A172 (cell line): ENCODE results near the gene SMIM12. TPM values are rescaled to one million over a fixed set of nuclear protein-coding genes. Genes with fewer than 3 reads are reported as not detected.

Experiments
- DNase-seq: peaks from one replicate; pipeline ENCODE4 v3.0.0-alpha.2; 2015; ENCODE audit warnings: low spot score
- total RNA-seq: library from RNA; depleted of rRNA; stranded (reverse); fragments of >200 nt; shearing (Covaris generic); gene quantifications from 2 replicates; pipeline ENCODE4 v1.2.3, GENCODE V29; 2014

Gene SMIM12
- total RNA-seq, 1 experiment from 2014 or later: 31.1 TPM

- no peak for DNase-seq
Measured at GRCh38 chr1:34874296-34874952, 14.9 kb upstream of the SMIM12 start.

DNA sequence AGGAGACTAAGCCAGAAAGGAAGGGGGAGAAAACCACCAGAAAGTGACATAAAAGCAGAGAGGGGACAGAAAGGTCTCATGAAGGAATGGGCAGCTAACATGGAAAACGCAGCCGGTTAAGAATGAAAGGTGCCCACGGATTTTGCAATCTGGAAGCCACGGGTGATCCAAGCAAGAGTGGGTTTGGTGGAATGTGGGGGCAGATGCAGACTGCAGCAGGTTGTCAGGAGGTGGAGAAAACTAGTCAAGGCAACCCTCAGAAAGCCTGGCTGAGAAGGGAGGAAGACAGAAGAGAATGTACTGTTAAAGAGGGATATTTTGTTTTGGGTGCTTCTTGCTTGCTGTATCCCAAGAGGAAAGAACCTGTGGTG lies 12.6 kb upstream of the SMIM12 start:
- no peak for DNase-seq

- no peak for DNase-seq
Measured at GRCh38 chr1:34871443-34872132, 12.0 kb upstream of the SMIM12 start.

GRCh38 chr1:34870395-34870794 lies 10.8 kb upstream of the SMIM12 start:
- DNase-seq: no peak

DNA sequence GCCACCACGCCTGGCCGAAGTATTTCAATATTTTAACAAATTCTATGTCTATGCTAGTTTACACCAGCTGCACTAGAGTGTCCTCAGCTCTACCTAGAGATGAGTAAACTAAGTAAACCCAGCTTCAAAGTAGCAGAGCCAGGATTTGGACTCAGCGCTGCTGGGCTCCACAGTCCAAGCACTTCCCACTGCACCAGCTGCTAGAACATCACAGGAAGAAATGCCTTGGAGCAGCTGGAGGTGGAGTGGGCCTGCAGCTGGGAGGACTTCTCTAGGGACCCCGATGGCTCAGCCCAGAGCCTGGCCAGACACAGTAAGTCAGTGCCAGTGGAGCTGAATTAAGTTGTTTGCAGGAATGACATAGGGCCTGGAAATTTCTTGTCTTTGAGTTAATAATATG lies 10.2 kb upstream of the SMIM12 start:
- no peak for DNase-seq

GRCh38 chr1:34868230-34869049 lies 8.9 kb upstream of the SMIM12 start:
- DNase-seq: no peak

DNA sequence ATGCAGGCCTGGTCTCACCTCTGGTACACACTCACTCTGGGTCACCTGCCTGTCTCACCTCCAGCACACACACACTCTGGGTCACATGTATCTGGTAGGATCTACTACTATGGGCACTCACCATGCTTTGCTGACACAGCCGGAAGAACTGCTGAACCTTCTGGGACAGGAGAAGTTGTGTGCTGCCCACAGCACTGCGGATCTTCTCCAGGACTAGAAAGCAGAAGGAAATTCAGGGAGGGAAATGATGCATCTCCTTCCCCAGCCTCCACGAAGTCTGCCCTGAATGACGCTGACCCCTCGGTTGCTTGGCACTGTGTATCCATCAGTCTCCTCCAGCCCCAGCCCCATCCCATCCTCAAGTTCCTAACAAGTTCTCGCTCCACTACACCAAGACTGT lies 7.9 kb upstream of the SMIM12 start:
- no peak for DNase-seq

DNA sequence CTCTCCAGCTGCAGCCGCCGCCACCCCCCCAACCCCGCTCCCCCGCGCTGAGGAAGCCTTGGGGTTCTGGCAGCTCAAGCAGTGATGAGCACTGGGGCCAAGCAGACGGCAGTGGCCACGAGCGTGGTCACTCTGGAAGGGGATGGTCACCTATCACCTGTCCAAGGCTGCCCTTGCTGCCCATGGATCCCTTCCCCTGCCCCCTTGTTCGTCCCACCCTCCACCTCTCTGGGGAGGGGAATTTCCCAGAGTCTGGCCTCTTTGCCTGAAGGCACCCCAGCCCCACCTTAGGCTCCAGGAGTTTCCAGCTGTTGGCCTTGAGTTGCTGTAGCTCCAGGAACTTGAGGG lies 7.2 kb upstream of the SMIM12 start:
- DNase-seq: no peak

- peak; percentile 6 for DNase-seq
Measured at GRCh38 chr1:34865981-34866761, 6.6 kb upstream of the SMIM12 start.

DNA sequence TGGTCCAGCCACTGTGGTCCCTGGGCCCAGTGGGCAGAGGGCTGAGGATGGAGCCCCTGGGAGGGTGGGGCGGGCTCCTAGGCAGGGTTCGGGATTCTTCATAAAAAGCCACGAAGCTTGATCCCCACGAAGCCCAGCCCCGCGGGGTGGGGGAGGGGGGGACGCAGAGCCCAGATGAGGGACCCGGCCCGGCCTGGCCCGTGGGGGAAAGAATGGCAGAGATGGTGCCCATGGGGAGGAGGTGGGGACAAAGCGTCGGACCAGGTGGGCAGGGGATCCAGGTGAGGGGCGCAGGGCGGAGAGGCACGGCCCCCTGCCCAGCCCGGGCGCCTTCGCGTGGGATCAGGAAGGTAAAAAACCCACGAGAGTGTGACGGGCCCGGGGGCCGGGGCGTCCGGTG lies 6.0 kb upstream of the SMIM12 start:
- no peak for DNase-seq

DNA sequence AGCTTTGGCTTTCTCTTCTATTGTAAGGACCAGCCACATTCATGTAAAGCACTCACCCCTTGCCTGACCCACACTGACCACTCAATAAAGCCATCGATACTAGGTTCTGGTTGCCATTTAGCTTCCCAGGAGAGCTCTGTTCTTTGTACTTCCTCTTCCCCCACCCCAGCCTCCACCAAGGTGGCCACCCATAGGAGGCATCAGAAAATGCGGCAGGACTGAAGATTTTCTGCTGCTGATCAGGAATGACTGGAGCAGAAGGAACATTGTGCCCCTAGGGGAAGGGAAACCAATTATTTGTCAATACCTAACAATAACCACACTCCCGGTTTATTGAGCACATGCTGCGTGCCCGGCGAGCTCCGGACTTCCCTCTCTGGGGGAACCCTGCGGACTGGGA lies 5.2 kb upstream of the SMIM12 start:
- no peak for DNase-seq

DNA sequence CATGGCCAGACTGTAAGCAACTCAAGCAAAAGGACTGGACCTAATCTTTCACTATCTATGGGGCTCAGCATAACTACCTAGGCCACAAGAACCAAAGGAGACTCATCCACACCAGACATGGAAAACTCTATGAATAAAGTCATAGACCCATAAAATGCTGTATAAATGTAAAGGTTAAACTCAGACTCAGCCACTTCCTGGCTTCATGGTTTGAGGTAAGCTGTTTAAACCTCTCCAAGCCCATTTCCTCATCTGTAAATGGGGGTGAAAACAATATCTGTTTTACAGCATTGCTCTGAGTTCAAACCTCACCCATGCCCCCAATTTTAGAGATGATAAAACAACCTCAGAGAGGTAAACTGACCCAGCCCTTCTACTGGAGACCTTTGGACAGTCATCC lies 4.0 kb upstream of the SMIM12 start:
- DNase-seq: no peak

- DNase-seq: peak; percentile 9
Measured at GRCh38 chr1:34858901-34859445, 576 bp downstream of the SMIM12 start.

DNA sequence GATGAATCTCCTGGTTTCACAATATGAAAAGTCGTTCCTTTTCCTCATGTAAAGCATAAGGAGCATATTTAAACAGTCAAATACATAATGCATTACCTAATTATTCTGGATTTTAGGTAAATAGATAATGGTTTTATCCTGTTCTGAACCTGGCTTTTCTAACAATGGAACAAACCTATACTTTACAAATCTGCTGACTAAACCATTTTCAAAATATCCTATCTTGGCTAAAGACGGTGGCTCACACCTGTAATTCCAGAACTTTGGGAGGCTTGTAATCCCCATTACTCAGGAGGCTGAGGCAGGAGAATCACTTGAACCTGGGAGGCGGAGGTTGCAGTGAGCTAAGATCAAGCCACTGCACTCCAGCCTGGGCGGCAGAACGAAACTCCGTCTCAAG lies 2.9 kb downstream of the SMIM12 start:
- no peak for DNase-seq

GRCh38 chr1:34852677-34853217 lies 6.8 kb downstream of the SMIM12 start:
- peak; percentile 91 for DNase-seq

- DNase-seq: no peak
Measured at GRCh38 chr1:34851431-34852105, 8.0 kb downstream of the SMIM12 start.

- no peak for DNase-seq
Measured at GRCh38 chr1:34850382-34850781, 9.2 kb downstream of the SMIM12 start.

GRCh38 chr1:34847094-34847493 lies 12.5 kb downstream of the SMIM12 start:
- no peak for DNase-seq

DNA sequence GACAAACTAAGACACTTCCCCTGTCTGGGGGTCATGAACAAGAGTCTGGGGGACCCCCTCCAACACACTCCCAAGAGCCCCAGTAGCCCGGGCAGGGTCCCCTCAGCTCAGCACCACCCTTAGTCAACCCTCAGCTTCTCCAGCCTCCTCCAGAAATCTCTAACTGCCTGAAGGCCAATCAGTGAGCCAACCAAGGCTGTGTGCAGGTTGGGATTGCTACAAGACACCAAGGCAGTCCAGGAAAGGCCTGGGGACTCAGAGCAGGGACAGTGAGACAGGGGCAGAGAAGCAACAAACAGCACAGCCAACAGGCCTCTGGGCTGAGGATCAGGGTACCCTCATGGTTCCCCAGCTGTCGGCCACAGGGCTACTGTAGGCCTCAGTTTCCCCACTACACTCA lies 13.3 kb downstream of the SMIM12 start:
- DNase-seq: no peak

DNA sequence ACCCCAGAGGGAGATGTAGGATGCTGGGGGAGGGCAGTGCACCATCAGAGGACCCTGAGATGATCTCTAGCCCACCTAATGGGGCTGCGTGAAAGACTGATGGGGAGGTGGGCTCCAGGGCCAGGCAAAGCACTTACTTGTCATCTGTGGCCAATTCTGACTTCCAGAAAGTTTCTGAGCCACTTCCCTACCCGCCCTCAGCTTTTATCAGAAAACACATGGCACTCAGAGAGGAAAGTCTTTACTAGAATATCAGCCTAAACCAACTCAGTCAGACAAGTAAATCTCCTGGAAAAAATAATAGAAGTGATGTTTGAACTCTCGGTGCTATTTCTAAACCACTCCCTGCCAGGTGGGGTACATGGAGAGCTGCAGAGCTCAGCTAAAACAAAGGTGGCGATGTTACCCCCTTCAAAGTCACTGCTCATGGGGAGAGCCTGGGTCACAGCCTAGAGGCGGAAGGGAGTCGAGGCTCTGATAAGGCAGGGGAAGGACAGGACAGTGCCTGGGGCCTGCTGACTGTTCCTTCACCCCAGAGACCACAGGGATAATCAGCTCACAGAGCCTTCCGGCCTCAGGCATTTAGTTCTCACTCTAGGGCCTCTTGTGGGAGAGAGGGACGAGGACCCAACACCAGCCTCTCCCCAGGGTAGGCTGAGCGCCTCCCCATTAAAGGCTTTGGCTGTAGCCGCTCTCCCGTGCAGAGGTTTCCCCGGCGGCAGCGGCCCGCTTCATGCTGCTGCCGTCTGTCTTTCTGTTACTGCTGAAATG lies 14.2 kb downstream of the SMIM12 start:
- DNase-seq: no peak
